GM23338 (cell line): ENCODE results near the gene CRX.

Experiments used
- CTCF ChIP-seq, 2 experiments: fragments of 200-600 bp in 1 of 2; sonication (generic) in 1 of 2; conservative IDR thresholded peaks; 2 replicates each; pipeline versions ENCODE4 v1.5.1 to v1.6.1; 2016 to 2017; ENCODE audit warnings: antibody characterized with exemption in 2 of 2, low read depth in 2 of 2, mild to moderate bottlenecking in 2 of 2, moderate library complexity in 1 of 2
- NANOG ChIP-seq: IDR thresholded peaks from 2 replicates; pipeline ENCODE4 v1.6.1; 2016; ENCODE audit warnings: antibody characterized with exemption, borderline replicate concordance
- REST ChIP-seq: IDR thresholded peaks from one replicate; pipeline ENCODE4 v1.6.1; 2018; ENCODE audit warnings: antibody characterized with exemption; ENCODE audit not compliant: unreplicated experiment
- ZNF114 ChIP-seq: fragments of 250-450 bp; sonication (Bioruptor Pico); IDR thresholded peaks from 2 replicates; pipeline ENCODE4 v1.5.0; 2020; ENCODE audit warnings: mild to moderate bottlenecking, moderate library complexity

GRCh38 chr19:47839913-47840312 lies 18.2 kb downstream of the CRX start:
- TF ChIP-seq CTCF (conservative IDR thresholded peaks at IDR 0.05; ENCODE audit: low read depth in 2 of 2): no peak
- TF ChIP-seq ZNF114: no peak
- TF ChIP-seq NANOG: no peak
- TF ChIP-seq REST: no peak
